Measurements from ENCODE around the gene NAV2. TPM values are rescaled to one million over a fixed set of nuclear protein-coding genes. Genes with fewer than 3 reads are reported as not detected.

NAV2 gene
- total and polyA plus RNA-seq, 2 donors (not counting 1 experiment from before 2014, with no cell fraction given): 8.1 to 14.0 TPM

DNA sequence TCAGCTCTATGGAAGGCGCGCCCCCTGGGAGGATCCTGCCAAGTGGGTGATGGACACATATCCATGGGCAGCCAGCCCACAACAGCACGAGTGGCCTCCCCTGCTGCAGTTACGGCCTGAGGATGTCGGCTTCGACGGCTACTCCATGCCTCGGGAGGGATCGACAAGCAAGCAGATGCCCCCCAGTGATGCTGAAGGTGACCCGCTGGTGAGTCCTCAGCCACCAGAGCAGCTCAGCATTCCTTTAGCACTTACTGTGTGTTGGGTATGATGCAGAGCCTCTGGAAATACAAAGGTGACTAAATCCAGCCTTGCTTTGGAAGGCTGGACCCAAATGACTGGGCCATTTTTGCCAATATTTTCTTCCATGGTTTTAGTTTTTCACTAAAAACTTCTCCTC is 402.0 kb downstream of the NAV2 start:
- no peak overlapping the region for H3K4me3 ChIP-seq (replicated peaks in 1 of 4; ENCODE audit: control extremely low read depth in 1 of 4, insufficient read depth in 1 of 4, low read depth in 3 of 4, low read length in 4 of 4)
- no peaks in the 10 kb centered on the region for H3K9me3 ChIP-seq (ENCODE audit: control insufficient read depth, insufficient read depth, low read depth, low read length)
- no peak overlapping the region for H3K4me2 ChIP-seq (ENCODE audit: extremely low read depth, insufficient read depth, low read length)
- no peak overlapping the region for H2AFZ ChIP-seq (ENCODE audit: low read length)
- DNase-seq (ENCODE audit: low read depth in 2 of 2): peak in 1 of 2 donors; percentile 79
- no peaks in the 10 kb centered on the region for H4K20me1 ChIP-seq (ENCODE audit: control insufficient read depth, extremely low read depth, insufficient read depth, low read length)
- H3K27me3 ChIP-seq (ENCODE audit: control insufficient read depth, insufficient read depth, low read length): no peaks in the 10 kb centered on the region
- TF ChIP-seq, protein P1, sequence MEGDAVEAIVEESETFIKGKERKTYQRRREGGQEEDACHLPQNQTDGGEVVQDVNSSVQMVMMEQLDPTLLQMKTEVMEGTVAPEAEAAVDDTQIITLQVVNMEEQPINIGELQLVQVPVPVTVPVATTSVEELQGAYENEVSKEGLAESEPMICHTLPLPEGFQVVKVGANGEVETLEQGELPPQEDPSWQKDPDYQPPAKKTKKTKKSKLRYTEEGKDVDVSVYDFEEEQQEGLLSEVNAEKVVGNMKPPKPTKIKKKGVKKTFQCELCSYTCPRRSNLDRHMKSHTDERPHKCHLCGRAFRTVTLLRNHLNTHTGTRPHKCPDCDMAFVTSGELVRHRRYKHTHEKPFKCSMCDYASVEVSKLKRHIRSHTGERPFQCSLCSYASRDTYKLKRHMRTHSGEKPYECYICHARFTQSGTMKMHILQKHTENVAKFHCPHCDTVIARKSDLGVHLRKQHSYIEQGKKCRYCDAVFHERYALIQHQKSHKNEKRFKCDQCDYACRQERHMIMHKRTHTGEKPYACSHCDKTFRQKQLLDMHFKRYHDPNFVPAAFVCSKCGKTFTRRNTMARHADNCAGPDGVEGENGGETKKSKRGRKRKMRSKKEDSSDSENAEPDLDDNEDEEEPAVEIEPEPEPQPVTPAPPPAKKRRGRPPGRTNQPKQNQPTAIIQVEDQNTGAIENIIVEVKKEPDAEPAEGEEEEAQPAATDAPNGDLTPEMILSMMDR (conservative IDR thresholded peaks at IDR 0.05 in 1 of 2, IDR thresholded peaks at IDR 0.05 in 1 of 2; ENCODE audit: low read depth in 1 of 2, low read length in 2 of 2): no peak
- TF ChIP-seq EZH2 (IDR thresholded peaks at IDR 0.05; ENCODE audit: low read length, missing control alignments): no peak
- peaks cover 3% of the 10 kb centered on the region for H3K79me2 ChIP-seq (ENCODE audit: control insufficient read depth, insufficient read depth, low read length)
- H3K9ac ChIP-seq (ENCODE audit: insufficient read depth, low read length): no peak overlapping the region
- H3K27ac ChIP-seq (ENCODE audit: insufficient read depth, low read length): no peak overlapping the region
- H3K36me3 ChIP-seq (ENCODE audit: control insufficient read depth, insufficient read depth, low read length): peaks cover 26% of the 10 kb centered on the region
- H3K4me1 ChIP-seq (ENCODE audit: control insufficient read depth, extremely low read depth, insufficient read depth, low read length): peaks cover 30% of the 10 kb centered on the region

DNA sequence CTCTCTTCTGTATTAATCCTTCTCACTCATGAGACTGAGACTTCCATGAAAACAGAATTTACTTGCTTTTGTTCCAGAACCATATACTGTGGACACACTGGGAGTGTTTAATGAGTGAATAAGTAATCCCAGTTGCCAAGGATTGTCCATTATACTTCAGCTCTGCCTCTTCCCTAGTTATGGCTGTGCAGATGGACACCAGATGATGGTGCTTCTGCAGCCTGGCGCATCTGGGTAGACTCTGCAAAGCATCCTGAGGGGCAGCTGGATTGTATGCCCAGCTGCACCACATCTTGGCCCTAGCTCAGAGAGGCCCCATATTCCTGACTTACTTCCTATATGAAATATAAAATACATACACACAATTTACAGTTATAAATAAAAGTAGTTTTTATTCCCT is 404.2 kb downstream of the NAV2 start:
- Histone ChIP-seq H3K4me1 (ENCODE audit: control insufficient read depth, extremely low read depth, insufficient read depth, low read length) (peaks cover 11% of the 10 kb centered on the region), H3K9me3 (ENCODE audit: control insufficient read depth, insufficient read depth, low read depth, low read length) (no peaks in the 10 kb centered on the region), H4K20me1 (ENCODE audit: control insufficient read depth, extremely low read depth, insufficient read depth, low read length) (no peaks in the 10 kb centered on the region), H3K27me3 (ENCODE audit: control insufficient read depth, insufficient read depth, low read length) (no peaks in the 10 kb centered on the region), H3K36me3 (ENCODE audit: control insufficient read depth, insufficient read depth, low read length) (peaks cover 22% of the 10 kb centered on the region), H3K9ac (ENCODE audit: insufficient read depth, low read length) (no peak overlapping the region), H3K4me2 (ENCODE audit: extremely low read depth, insufficient read depth, low read length) (no peak overlapping the region), H3K4me3 (replicated peaks in 1 of 4; ENCODE audit: control extremely low read depth in 1 of 4, insufficient read depth in 1 of 4, low read depth in 3 of 4, low read length in 4 of 4) (no peak overlapping the region), H2AFZ (ENCODE audit: low read length) (no peak overlapping the region), H3K27ac (ENCODE audit: insufficient read depth, low read length) (no peak overlapping the region), H3K79me2 (ENCODE audit: control insufficient read depth, insufficient read depth, low read length) (peaks cover 3% of the 10 kb centered on the region)
- no peak for DNase-seq (ENCODE audit: low read depth in 2 of 2)
- TF ChIP-seq, protein P1 (conservative IDR thresholded peaks at IDR 0.05 in 1 of 2, IDR thresholded peaks at IDR 0.05 in 1 of 2; ENCODE audit: low read depth in 1 of 2, low read length in 2 of 2): no peak
- no peak for TF ChIP-seq EZH2 (IDR thresholded peaks at IDR 0.05; ENCODE audit: low read length, missing control alignments)

DNA sequence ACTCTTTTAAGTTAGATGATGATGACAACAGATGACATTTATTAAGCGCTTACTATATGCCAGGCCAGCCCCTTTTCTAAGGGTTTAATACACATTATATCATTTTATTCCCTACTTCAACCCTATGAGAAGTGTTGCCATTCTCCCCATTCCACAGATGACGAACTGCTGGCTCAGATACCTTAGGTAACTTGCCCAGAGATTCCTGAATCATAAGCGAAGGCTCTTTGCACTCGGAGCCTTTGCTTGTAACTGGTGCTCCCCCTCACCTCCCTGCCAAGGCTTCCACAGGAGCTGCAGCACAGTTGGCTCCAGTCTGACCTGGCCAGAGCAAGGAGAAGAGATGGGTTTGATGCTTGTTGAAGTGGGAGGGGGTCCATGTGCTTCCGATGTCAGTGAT is 404.7 kb downstream of the NAV2 start:
- TF ChIP-seq, protein P1 (conservative IDR thresholded peaks at IDR 0.05 in 1 of 2, IDR thresholded peaks at IDR 0.05 in 1 of 2; ENCODE audit: low read depth in 1 of 2, low read length in 2 of 2): no peak
- no peak for TF ChIP-seq EZH2 (IDR thresholded peaks at IDR 0.05; ENCODE audit: low read length, missing control alignments)
- peak in 1 of 2 donors; percentile 75 for DNase-seq (ENCODE audit: low read depth in 2 of 2)
- H3K4me2 ChIP-seq (ENCODE audit: extremely low read depth, insufficient read depth, low read length): no peak overlapping the region
- H3K36me3 ChIP-seq (ENCODE audit: control insufficient read depth, insufficient read depth, low read length): peaks cover 22% of the 10 kb centered on the region
- H3K4me3 ChIP-seq (replicated peaks in 1 of 4; ENCODE audit: control extremely low read depth in 1 of 4, insufficient read depth in 1 of 4, low read depth in 3 of 4, low read length in 4 of 4): no peak overlapping the region
- H2AFZ ChIP-seq (ENCODE audit: low read length): no peak overlapping the region
- H3K27ac ChIP-seq (ENCODE audit: insufficient read depth, low read length): no peak overlapping the region
- no peak overlapping the region for H3K9ac ChIP-seq (ENCODE audit: insufficient read depth, low read length)
- peaks cover 9% of the 10 kb centered on the region for H3K4me1 ChIP-seq (ENCODE audit: control insufficient read depth, extremely low read depth, insufficient read depth, low read length)
- H3K9me3 ChIP-seq (ENCODE audit: control insufficient read depth, insufficient read depth, low read depth, low read length): no peaks in the 10 kb centered on the region
- H3K27me3 ChIP-seq (ENCODE audit: control insufficient read depth, insufficient read depth, low read length): no peaks in the 10 kb centered on the region
- no peaks in the 10 kb centered on the region for H4K20me1 ChIP-seq (ENCODE audit: control insufficient read depth, extremely low read depth, insufficient read depth, low read length)
- peaks cover 3% of the 10 kb centered on the region for H3K79me2 ChIP-seq (ENCODE audit: control insufficient read depth, insufficient read depth, low read length)
